Measurements from ENCODE around the gene CPB2.
A peak's percentile ranks its signal among the peaks of the same experiment; 100 is the strongest.

The CPB2 gene

DNA sequence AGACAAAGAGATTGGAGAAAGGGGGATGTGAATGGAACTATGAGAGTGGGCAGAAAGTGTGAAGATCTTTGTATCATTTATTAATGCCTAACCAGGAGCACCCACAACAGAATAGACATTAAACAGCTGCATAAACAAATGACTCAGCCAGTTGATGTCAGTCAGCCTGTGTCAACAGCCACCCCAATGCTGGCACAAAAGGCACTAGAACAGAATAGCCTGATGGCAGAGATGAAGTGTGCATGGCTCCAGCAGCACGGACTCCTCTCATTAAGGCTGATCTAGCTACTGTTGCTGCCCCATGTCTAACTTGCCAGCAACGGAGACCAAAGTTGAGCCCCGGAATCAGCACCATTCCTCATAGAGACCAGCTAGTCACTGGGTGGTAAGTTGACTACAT, 7.8 kb downstream of the CPB2 start:
- peak; percentile 8 for DNase-seq

DNA sequence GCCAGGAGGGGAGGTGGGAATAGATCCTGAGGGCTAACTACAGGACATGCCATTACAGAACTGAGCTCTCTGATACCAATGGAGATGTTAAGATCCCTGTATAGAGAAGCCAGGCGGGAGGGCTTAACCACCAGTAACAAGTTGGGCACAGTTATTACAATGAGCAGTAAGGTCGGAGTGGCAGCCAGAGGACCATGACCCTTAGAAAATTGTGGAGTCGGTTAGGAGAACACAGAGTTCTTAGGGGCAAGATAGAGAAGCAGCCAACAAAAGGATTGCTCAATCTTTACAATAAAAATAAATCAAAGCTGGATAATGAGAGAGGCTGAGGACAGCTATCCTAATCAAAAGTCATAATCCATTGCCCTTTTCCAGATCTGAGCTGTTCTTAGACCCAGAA, 10.4 kb downstream of the CPB2 start:
- no peak for DNase-seq

DNA sequence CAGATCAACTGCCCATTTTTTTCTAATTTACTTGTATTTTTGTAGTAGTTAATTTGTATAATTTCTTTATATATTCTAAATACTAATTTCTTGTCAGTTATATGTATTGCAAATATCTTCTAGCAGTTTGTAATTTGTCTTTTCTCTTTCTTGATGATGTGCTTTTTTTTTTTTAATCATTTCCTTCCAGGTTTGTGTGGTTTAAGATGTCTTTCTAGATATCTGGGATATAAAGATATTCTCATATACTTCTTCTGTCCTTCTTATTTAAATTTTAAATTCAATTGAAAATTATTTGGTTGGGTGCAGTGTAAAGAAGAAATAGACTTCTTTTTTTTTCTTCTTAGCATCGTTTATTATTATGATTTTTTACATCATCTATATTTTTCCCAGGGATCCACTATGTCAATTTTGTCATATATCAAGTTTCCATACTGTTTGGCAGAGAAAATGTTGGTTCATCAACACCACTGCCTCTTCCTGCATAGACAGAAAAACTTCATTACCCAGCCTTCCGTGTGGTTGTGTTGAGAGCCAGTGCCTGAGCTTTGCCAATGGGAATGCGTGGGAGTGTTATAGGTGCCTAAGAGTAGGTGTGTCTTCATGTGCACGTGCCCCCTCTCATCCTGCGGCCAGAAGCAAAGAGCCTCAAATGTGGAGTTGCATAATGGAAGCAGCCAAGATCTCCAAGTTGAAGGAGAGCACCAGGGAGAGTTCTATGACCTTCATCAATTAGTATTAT, 15.8 kb downstream of the CPB2 start:
- no peak for DNase-seq

DNA sequence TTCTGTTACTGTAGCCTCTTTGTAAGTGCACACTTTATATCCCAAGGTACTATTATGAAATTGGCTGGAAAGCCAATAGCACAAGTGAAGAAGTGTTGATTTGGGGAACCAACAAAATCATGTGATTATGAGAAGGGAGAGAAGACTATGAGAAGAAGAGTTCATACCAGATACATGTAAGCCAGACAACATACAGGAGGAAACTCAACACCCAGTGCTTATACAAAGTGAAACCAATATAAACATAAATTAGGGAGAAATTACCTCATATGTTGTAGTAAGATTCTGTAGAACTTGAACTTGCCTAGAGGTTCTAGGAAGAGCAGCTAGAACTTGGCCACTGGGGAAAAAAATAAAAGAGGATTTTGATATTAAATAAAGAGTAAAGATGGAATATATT, 17.4 kb downstream of the CPB2 start:
- no peak for DNase-seq

DNA sequence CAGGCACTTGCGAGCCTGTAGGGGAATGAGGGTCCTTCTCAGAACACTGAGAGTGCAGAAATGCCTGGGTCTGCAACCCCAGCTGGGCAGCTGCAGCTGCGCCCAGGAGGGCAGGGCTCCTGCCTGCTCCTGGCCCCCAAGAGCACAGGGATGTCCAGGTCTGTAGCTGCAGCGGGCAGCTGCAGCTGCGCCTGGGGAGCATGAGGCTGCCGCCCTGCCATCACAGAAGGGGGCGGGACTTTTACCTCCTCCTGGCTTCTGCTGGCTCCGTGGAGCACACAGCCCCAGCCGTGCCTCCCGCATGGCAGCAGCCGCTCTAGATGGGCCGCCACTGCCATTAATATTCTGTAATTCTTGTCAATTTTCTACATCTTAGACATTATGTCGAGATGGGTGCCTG, 17.8 kb downstream of the CPB2 start:
- DNase-seq: no peak

DNA sequence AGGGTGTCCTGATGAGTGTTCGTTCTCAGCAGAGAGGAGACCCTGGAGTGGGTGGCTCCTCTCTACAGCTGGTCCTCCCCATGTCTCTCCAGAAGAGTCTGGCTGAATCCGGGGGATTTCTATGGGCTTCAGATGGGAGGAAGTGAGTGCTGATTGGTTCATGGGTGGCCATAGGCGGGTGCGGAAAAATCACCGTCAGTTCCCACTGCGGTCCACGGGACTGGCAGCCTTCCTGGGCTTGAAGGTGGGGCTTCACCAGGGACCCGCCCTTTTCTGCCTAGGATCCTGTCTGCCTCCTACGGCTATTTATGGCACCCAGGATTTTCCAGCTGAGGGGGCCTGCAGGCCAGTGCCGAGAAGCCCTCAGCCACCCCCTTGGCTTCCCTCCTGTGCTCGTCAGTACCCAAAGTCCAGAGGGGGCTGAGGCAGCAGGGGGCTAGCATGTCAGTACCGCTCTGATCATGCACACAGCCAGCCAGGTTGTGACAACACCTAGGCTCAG, 18.4 kb downstream of the CPB2 start:
- DNase-seq: no peak

DNA sequence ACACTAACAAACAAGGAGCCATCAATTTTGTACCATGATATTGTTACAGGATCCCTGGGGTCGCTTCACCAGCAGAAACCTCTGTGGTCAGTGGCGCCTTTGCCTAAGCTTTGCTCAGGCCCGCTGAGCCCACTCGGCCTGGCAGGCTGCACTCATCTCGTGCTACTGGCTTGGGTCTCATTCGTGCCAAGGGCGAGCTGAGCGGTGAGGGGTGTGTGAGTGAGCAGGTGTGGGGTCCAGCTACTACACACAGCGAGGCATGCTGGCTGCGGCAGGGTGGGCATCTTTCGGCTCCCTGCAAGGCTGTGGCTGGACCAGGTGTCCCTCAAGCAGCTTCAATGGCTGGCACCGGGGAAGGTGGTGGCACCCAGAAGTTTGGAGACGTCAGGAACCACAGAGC, 19.1 kb downstream of the CPB2 start:
- DNase-seq: no peak

DNA sequence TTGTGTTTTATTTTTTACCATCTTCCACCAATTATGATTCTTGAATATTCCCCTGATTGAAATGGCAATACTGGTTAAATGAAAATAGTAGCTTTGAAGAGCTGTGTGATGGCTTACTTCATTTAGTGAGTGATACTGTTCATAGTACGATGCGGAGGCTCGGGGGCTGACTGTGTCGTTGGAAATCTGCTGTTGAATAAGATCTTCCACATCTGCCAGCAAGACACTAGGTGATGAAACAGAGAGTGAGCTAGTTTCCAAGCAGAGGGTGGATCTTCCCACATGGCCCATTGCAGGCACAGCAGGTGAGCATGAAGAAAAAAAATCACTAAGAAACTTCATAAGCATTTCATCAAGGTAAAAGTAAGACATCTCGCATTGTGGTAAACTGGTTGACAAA, 22.5 kb downstream of the CPB2 start:
- no peak for DNase-seq

DNA sequence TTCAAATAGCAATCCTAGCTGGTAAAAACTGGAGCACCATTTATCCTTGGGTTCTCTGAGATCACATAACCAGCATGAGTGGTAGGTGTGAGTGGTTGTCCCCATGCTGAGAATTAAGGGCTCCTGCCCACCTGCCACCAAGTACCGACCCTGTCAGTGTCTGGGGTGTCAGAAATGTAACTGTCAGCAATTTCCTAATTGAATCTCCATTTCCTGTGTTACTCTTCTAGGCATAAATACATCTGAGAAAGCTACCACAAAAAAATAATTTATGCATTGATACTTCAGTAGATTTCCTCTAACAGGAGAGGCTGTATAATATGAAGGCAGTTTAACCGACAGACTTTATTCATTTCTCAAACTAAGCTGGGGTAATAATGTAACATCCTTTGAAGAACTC, 25.1 kb downstream of the CPB2 start:
- no peak for DNase-seq

DNA sequence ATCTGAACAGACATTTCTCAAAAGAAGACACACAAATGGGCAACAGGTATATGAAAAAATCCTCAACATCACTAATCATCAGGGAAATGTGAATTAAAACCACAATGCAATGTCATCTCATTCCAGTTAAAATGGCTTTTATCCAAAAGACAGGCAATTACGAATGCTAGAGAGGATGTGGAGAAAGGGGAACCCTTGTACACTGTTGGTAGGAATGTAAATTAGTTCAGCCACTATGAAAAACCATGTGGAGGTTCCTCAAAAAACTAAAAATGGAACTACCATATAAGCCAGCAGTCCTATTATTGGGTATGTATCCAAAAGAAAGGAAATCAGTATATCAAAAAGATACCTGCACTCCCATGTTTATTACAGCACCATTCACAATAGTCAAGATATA, 27.6 kb downstream of the CPB2 start:
- no peak for DNase-seq

DNA sequence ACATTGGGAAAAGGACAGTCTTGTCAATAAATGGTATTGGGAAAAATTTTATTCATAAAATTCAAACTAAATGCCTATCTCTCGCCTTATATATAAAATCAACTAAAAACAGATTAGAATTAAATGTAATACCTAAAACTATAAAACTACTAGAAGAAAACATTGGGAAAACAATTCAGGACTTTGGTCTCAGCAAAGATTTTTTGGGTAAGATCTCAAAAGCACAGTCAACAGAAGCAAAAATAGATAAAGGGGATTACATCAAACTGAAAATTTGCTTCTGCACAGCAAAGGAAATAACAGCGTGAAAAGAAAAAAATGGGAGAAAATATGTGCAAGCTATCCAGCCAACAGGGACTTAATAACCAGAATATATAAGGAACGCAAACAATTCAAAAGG, 28.0 kb downstream of the CPB2 start:
- DNase-seq: no peak

DNA sequence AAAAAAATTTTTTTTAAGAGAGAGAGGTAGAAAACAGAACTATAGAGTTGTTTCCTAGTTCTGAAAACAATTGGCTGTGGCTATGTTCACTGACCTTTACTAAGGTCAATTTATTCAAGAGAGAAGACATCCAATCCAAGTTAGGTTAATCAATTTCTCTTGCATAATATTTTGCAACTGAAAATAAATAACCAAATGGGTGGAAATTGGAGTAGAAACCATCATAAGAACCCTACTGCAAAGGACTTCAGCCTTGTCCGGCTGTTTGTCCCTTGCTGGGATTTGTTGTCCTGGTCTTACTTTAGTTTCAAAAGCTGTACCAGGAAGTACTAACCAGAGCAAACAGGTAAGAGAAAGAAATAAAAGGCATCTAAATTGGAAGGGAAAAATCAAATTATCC, 29.0 kb downstream of the CPB2 start:
- DNase-seq: no peak

DNA sequence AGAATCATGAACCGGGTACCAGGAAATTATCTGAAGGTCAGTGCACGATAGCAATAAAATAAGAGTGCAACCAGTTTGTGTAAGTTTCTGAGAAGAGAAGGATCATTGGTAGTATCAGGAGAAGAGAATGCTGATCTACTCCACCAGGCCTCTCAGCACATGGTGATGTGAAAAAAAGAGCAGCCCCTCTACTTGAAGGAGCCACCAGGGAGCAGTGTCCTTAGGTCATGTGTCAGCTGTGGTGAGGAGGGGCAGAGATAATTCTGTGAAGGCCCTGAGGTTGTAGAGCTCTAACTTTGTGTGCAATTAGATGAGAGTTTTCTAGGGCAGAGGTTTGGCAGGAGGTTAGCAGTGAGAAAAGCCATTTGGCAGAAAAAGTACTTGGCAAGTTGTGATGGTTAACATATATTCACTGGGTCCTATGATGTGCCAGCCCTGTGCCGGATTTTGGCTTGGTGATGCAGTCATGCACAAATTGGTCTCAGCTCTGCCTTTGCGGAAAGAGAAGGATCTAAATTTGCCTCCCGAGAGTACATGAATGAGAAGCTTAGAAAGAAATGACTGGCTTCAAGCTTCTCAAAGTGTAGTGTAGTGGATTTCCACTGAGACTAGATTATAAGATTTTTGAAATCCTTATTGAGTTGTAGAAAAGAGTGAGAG, 33.1 kb downstream of the CPB2 start:
- DNase-seq: no peak

DNA sequence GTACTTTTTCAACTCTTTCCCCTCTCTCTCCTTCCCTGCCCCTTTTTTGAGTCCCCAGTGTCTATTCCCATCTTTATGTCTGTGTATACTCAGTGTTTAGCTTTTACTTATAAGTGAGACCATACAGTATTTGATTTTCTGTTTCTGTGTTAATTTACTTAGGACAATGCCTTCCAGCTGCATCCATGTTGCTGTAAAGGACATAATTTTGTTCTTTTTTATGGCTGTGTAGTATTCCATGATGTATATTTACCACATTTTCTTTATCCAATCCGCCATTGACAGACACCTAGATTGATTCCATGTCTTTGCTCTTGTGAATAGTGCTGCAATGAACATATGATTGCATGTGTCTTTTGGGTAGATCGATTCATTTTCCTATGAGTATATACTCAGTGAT, 41.5 kb downstream of the CPB2 start:
- DNase-seq: no peak

DNA sequence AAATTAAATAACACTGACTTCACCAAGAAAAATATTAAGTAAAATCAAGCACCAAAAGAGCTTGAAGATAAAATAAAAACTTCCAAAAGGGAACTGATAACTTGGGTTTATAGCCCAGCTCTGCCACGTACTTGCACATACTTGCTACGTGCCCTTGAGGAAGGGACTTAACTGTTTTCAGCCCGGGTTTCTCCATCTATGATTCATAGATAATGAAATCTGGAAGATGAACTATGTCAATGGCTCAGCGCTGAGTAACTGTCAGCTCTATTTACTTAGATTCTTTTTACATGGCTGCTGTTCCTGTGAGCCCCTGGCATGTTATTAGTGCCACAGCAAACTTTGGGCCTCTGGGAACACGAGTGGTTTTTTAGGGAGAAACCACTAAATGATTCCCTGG, 42.6 kb downstream of the CPB2 start:
- no peak for DNase-seq

DNA sequence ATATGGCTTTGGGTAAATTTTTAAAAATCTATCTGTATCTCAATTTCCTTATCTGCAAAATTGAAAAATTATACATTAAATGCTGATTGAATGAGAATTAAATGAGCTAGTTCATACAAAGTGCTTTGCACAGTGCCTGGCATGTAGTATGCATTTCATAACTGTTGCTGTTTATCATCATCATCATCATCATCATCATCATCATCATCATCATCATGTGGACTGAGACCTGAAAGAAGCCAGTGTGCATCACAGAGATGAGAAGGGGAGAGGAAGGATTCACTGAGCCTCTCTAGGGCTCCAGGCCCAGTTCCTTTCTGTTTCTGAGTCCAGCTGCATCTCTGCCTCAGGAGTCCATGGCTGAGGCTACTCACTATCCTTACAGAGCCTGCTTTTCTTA, 45.4 kb downstream of the CPB2 start:
- DNase-seq: no peak

DNA sequence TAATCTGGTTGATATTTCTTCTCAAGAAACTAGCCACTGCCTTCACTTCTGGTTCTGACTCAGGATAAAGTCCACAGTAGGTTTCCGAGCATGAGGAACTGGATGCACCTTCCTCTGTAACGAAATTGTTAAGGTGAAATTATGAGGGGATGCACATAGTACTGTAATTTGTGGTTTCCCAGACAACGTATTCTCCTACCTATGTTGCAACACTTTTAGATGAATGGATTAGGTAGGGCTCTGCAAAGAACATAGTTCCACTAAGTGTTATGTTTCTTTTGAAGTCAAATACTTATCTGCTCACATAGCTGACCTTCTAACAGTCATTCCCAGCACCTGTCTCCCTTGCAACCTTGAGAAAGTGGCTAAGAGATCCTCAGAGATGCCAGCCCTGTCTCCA, 46.6 kb downstream of the CPB2 start:
- no peak for DNase-seq

DNA sequence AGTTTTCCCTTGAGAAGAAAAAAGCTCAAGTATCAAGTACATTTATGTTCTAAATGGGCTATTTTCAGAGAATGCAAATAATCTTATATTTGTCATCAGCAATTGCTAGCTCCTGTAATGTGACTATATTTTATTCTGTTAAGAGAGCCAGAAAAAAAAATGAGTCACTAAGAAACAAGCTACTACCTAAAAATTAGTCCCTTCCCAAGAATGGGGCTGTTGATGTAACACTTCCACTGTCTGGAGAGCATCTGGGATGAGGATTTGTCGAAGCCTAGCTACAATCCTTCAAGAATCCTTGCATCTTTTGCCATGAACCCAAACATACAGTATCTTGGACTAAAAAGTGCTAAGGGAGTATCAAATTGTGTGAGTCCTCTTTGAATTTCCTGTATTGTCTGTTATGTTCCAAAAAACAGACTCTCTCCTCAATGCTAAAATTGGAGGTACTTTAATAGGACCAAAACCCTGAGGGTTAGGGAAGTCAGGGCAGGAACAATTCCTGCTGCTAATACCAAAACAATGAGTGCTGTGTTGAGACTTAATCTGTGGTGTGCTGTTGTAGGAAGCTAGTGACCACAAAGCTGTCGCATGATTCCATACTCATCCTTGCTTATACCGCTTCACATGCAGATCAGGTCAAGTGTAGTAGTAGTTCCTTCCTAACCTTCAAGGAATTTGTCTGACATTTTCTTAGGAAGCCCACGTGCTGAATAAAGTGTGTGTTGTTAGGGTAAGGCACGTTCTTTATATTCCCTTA, 47.4 kb downstream of the CPB2 start:
- DNase-seq: no peak

DNA sequence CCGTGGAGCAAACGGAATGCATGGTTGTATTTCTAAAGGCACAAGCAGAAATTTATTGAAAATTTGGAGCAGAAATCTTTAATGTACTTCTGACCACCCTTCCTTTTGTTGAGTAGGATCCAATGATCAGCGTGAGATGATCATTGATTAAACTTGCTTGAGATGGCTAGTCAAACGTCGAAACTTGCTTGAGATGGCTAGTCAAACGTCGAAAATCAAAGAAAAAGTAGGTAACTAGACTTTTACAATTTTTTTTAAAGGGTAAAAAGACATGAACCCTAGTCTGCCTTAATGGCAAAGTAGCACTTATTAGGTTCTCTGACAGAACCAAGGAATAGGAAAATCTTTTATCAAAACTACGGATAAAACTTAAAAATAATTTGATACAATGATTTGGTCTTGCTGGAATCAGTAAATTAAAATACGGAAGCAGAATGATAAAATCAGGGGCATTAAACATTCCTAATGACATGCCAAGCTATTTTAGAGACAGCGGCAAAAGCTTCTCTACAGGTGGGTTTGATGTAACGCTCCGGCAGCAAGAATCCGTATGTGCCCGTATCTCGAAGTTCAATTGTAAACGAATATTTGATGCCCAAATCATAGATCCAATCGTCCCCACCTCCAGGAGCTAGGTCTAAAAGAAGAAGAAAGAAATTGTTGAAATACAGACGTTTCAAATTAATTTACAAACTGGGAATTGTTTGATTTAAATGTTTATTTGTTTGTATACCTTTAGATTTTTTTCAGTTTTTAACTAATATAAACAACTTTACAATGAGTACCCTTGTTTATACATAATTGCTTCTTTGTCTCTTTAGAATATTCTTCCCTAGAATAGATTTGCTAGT, 51.4 kb downstream of the CPB2 start:
- DNase-seq: peak; percentile 6

DNA sequence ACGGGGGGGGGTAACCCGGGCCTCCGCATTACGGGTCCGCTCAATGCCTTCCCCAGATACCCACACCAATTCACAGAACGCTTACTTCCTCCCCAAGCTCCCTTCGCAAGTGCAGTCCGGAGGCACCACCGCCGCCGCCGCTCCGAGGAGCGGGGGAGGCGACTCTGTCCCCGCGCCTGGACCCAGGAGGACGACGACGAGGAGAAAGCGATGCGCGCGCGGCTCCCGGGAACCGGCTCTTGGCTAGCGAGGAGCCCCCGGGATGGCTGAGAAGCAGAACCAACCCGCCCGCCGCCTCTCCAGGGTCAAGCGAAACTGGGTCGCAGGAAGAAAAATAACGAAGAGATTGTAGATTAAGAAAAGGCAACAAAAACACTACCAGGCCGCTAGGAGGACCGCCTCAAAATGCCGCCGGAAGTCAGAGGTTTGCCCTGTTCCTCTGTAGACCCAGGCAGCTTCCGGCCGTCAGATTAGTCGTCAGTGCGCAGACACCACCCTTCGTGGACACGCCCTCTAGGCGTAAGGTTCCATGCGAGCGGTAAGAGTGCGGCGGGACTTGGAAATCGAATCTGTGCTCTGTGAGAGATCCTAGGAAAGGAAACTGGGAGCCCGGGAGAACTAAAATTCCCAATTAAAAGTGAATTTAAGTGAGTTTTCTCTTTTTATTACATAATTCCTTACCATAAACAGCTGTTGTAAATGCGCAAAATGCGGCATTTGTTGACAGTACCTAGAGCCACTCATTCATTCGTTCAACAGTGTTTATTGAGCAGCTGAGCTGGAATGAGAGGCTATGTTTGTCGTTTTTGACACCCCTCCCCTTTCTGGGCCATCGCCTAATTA, 52.3 kb downstream of the CPB2 start, which contains the start of gene ZC3H13:
Gene ZC3H13, minus strand, starts transcription at position 428 of the 843 bp plus-strand sequence. CDS start 7,239 bp downstream, outside the sequence.
- DNase-seq: peak; percentile 87

DNA sequence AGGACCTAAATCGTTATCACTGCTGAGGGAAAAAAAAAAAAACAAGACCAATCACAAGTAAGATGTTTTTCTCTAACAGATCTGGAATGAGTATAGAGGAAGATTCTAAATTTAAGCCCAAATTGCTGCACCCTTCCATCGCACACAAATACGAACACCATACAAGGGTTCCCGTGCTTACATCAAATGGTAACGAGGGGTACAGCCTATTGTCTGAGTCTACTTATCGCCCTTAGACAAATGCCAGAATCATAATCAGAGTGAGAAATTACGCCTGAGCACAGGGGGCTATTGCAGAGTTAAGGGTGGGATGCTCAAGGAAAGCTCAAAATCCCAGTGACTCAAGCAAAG, 52.9 kb downstream of the CPB2 start:
- DNase-seq: peak; percentile 9

DNA sequence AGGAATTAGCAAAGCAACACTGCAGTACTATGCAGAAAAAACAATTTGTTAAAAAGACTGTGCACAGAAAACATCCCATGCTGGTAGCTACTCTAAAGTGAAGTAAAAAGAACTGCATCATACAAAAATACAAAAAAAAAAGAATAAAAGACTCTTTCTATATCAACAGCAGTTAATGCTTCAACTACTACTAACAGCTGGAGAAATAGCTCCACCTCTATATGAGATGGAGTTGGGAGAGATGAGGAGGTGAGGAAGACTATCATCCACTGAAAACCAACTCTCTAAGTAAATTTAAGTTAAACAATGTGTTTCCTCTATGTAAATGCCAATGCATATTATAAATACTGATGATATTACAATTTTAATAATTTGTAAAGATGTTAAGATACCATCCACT, 54.1 kb downstream of the CPB2 start:
- DNase-seq: no peak

Measured in NCI-H748 treated with DMSO at 0.1 percent for 48 hours (cell line).